SK-N-DZ (cell line): ENCODE results near the gene PKDCC.

ENCODE experiments used
- DNase-seq: peaks from one replicate; pipeline ENCODE4 v3.0.0-alpha.2; 2015; ENCODE audit warnings: low spot score

PKDCC gene

DNA sequence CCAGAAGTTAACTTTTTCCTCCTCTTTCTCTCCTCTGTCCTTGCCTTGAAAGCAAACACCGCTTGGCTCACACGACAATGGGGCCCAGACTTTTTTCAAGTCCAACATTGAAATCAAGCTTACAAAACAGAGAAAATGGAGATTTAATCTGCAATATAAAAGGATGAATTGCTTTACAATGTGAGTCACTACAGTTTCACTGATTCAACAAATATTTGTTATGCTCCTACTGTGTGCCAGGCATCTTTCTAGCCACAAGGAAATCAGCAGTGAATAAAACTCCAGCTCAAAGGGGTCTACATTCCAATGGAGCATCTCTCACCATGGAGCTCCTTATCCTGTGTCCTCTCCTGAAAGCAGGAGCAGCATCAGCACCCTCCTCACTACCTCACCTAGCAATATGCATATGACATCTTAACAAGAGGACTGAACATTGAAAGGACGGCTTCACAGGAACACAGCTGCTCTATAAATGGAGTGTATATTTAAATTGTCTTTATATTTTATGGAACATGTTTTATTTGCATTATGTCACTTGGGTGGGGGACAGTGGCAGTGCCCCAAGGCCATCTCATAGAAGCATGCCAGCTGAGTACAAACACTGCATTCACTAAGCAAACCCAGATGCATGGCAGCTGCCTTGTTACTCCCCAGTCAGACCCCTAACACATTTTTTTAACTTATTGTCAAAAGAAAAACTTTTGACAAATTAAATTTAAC, 39.5 kb downstream of the PKDCC start:
- no peak for DNase-seq

DNA sequence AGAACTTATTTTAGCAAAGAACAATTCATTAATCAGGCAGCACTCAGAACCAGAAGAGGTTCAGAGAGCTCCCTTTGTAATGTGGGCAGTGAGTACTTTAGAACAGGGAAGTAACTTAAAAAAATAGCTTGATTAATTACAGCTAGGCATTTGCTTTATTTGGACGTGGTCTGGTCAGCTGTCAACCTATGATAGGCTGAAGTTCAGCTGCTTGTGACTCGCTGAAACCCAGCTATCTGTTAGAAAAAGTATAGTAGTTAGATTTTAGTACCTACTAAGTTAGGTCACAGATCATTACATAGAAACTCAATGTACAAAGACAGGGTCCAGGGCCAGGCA, 40.0 kb downstream of the PKDCC start:
- DNase-seq = no peak

GRCh38 chr2:42089340-42089925, 41.6 kb downstream of the PKDCC start:
- peak; percentile 82 for DNase-seq

DNA sequence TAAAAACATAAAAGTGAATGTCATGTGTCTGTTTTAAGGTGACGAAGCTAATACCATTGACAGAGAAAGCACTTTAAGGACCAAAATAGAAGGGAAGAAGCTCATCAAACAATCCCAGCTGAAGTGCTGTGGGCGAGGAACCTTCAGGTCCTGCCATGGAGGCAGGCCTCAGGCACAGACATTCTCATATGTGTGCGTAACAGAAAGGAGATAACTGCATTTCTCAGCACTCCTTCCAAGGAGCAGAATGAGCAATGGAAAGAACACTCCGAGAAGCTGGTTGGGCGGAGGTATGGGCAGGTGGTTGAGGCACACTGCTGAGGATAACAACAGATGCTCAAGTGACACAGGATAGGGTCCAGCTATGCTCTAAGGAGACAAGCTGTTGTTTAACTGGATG, 42.4 kb downstream of the PKDCC start:
- DNase-seq = no peak

DNA sequence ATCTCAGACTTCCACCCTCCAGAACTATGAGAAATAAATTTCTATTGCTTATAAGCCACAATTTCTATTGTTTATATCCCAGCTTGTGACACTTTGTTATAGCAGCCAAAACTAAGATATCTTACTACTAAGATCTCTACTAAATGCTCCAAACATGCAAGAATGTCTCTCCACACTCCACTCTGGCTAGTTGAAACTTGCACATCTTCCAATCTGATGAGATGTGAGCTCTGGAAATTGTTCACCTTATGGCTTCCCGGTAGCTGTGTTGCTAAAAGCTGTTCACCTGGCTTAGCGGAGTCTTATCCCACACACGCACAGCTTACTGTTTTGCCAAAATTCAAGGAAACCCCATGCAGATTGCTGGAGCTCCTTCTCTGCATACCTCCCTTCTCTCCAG, 43.9 kb downstream of the PKDCC start:
- DNase-seq = no peak

DNA sequence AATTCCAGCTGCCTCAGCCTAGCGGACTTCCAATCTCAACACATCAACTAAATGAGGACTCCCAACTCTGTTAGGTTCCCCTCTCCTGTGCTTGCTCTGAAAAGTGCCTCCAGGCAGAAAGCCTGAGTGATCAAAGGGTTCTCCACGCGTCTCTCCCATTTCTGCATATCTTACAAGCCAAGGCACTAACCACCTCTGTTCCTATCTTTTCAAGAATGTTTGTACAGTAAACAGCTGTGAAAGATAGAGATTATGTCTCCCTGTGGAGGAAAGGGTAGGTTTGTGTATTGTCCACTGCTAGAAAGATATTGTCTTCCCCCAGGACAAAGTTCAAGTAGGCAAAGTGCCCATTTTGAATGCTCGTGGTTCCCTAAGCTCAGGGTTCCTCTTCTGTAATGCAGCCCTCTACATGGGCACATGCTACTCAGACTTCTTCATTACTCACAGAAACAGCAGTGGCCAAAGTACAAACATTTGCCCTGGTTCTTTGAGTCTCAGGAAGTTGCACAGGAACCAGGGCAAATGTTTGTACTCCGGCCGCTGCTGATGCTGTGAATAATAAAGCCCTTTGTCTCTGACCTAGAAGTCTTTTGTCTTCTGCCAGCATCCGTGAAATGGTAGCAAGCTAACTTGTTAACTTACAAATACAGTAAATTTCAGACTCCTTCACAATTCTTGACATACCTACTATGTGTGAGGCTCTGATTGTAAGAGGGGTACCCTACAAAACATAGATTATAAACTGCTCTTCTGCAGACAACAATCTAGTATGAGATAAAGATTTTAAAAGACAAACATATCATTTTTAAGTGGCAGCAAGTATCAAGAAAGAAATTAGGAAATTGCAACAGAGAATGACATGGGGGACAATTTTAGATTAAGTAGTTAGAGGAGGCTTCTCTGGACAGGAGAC, 44.5 kb downstream of the PKDCC start:
- no peak for DNase-seq

DNA sequence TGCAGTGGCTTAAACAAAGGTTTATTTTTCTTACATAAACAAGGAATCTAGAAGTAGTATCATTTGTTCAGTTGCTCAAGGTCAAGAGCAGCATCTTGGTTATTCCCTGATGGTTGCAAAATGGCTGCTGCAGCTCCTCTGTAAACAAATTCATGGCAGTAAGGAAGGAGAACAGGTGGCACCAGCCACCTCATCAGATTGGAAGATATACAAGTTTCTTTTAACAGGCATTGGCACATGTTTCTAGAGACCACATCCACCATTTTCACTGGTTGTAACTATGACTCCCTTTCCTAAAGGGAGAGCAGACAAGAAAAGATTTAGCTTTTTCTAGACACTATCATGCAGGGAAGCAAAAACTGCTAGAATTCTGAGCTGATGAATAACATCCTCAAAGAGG, 46.3 kb downstream of the PKDCC start:
- DNase-seq = no peak

GRCh38 chr2:42095923-42096408, 48.1 kb downstream of the PKDCC start:
- DNase-seq = peak; percentile 78

- DNase-seq = no peak
Observed at GRCh38 chr2:42096869-42097591, 49.2 kb downstream of the PKDCC start.

DNA sequence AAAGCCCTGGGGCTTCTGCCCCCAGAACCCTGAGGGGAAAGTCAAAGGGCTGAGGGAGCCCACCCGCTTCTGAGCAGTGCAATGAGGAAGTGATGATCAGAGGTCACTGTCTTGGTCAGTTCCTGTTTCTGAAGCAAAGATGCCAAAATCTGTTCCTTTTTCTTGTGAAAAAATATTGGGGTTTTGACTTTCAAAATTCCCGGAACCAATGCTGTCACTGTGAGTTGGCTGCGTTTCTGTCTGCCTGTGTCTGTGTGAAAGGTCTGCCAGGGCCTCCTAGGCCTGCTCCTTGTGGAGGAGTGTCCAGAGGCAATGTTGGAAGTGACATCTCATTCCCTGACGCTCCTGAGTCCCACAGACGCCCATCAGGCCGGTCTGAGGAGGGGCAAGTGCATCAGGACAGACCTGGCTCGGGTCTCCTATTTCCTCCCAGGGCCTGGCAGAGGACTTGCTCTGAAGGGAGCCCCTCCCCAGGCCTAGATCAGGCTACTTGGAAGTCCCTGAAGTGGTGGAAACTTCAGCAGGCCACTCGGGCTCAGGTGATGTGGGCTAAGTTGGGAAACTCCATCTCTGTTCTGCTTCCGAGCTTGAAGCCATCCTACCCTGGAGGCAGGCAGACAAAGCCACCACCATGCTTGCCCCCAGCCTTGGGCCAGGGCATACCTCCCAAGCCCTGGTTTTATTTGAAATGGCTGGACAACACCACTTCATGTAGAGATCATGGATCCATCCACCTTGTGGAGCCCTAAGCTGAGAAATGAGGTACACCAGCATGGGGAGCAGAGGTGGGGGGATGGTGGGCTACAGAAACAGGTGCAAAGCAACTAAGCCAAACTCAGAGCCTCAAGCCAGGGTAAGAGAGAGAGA, 51.0 kb downstream of the PKDCC start:
- DNase-seq = no peak

DNA sequence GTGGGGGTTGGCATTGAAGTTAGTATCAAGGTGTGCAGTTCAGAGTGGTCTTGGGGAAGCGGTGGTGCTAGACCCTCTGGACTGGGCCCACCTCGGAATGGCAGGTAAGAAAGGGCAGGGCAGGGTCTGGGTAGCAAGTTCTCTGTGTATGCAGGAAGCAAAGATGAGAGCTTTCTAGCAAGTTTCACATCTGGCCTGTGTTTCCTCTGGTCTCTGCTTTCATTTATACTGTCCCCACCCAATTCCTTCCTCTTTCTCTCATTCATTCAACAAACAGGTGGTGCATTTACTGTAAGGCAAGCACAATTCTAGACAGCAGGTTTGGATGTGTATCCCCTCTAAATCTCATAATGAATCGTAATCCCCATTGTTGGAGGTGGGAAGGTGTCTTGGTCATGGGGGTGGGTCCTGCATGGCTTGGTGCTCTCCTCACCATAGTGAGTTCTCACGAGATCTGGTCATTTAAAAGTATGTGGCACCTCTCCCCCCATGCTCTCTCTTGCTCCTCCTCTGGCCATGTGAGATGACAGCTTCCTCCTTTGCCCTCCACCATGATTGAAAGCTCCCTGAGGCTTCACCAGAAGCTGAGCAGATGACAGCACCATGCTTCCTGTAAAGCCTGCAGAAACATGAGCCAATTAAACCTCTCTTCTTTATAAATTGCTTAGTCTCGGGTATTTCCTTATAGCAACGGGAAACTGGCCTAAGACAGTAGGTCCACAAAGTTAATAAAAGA, 51.8 kb downstream of the PKDCC start:
- no peak for DNase-seq

DNA sequence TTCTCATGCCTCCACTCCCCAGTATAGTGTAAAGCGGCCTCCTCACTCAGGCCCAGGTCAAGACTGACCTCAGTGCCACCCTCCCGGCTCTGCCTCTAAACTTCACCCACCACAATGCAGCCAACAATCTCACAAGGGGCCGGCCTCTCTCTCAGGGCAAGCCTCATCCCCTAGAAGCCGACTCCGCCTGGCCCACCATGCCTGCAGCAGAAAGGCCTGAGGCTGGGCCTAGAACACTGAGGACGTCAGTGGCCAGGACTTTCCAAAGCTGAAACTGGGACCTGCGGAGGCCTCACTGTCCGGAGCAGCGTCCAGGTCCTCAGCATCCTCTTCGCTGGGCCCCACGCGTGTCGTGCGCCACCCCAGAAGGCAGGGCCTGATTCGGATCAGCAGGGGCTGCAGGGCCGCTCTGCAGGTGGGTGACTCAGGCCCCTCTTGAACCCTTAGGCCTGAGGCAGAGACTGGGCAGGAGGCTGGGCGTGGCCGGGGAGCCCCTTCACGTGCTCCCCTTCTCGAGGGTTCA, 52.9 kb downstream of the PKDCC start:
- DNase-seq = no peak

DNA sequence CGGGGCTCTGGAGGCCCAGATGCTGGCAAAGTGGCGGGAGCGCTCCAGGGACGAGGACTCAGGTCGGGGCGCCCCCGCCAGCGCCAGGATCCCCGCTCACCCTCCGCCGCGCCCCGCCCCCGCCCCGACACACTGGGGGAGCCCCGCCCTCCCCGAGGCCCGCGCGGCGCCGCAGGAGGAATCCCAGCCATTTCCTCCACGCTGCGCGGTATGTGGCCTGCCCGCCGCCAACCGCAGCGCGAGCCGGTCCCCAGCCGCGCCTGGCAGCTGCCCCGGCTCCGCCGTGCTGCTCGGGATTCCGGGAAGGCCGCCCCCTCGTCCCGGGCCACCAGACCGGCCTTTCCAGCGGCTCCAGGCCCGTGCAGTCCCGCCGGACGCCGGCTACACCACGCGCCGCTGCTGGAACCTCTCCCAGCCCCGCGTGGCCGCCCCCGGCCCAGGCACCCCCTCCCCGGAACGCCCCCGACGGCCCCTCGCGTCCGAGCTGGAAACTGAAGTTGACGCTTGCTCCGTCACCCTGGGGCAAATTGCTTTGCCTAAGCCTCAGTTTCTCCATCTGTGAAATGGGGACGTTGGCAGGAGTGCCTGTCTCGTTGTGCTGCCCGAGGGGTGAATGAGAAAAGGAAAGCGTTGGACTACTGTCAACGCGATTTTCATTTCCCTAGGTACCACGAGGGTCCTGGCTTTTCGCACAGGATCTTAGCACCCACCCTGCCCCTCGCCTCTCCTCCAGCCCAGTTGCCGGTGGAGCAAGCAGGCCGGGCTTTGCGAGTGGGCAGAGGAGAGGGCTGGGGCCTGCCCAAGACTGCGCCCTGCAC, 53.6 kb downstream of the PKDCC start:
- no peak for DNase-seq

GRCh38 chr2:42102024-42102590, 54.3 kb downstream of the PKDCC start:
- DNase-seq = no peak

DNA sequence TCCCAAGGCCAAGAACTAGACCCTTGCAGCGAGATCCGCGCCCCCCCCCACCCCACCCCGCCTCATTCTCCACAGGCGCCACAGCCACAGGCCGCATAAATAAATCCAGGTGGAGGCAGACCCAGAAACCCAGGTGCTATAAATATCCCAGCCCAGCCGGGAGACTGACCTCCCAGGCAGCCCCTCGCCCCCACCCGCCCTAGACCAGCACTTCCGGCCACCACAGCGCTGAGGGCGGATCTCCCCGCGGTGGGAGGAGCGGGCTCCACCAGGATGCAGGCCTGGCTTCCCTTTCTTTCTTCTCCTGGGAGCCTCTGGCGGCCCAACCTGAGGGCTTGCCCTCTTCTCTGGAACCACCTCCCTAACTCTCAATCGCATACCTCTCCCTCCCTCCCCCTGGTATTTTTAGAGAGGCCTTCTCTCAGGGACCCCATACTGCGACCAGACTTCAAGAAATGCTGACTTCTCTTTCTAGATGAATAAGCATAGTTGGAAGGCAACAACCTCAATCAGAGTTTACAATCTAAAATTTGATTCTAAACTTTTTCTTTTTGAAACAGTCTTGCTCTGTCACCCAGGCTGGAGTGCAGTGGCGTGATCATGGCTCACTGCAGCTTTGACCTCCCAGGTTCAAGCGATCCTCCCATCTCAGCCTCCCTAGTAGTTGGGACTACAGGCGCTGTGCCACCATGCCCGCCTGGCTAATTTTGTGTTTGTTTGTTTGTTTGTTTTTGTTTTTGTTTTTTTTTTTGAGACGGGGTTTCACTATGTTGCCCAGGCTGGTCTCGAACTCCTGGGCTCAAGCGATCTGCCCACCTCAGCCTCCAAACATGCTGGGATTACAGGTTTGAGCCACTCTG, 55.0 kb downstream of the PKDCC start:
- DNase-seq = no peak

DNA sequence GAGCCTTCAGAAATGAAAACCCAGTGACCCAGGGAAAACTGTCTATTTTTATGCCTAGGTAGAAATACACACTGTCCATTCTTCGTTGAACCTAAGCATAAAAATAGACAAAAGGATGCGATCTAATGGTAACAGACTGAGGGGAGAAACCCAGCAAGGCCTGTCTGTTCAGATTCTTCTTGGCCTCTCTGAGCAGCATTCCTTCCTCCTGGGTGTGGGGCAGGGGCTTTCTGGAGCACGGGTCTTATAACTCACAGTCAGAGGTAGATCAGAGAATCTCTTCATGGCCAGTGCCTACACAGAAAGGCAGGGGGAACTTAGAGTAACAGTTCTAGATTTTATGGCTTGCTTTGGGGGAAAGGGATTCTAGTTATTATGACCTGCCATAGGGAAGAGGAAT, 56.0 kb downstream of the PKDCC start:
- no peak for DNase-seq

DNA sequence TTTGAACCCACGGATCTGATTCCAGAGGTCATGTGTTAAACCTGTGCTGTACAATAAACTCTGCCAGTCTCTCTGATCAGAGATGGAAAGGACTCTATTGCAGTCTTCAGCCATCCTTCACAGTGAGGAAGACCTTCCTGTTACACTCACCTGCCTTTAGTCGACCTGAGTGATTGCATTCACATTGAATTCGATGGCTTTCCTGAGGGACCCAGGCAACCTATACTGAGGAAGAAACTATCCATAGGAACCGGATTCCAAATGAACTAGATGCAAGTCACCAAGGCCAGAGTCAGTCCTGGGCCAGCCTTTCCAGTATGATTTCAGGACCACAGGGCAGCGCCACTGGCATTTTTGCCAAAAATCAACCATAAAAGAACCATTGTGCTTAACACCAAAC, 56.8 kb downstream of the PKDCC start:
- DNase-seq = no peak
